Astrocyte (in vitro differentiated cells and primary cell): ENCODE measurements around the gene TAGAP. TPM values are rescaled to one million over a fixed set of nuclear protein-coding genes. Genes with fewer than 3 reads are reported as not detected.
A peak's percentile ranks its signal among the peaks of the same experiment; 100 is the strongest.

Experiments
- DNase-seq: peaks from one replicate; pipeline ENCODE4 v3.0.0-alpha.2; 2010; ENCODE audit warnings: low read depth
- FAIRE-seq: peaks from 2 replicates; lab custom pipeline; 2011; peaks lifted over from hg19 to GRCh38; lab: Jason Lieb, UNC
- H2AFZ ChIP-seq: 2 replicates; pipeline ENCODE4 v1.6.0; 2012; ENCODE audit warnings: low read depth, low read length, inconsistent platforms
- H3K27ac ChIP-seq: 2 replicates; pipeline ENCODE4 v1.5.1; 2011; ENCODE audit warnings: low read depth, low read length, inconsistent platforms
- H3K27me3 ChIP-seq: 2 replicates; pipeline ENCODE4 v1.6.0; 2011; ENCODE audit warnings: low read length, inconsistent platforms; ENCODE audit not compliant: insufficient read depth
- H3K36me3 ChIP-seq: 2 replicates; pipeline ENCODE4 v1.5.1; 2011; ENCODE audit warnings: low read length, inconsistent platforms; ENCODE audit not compliant: insufficient read depth
- H3K4me1 ChIP-seq: 2 replicates; pipeline ENCODE4 v1.5.1; 2011; ENCODE audit warnings: low read length, inconsistent platforms; ENCODE audit not compliant: insufficient read depth
- H3K4me2 ChIP-seq: 2 replicates; pipeline ENCODE4 v1.6.0; 2012; ENCODE audit warnings: low read length, inconsistent platforms
- H3K4me3 ChIP-seq: 2 replicates; pipeline ENCODE4 v1.5.1; 2011; ENCODE audit warnings: low read depth, mild to moderate bottlenecking, low read length, inconsistent platforms; ENCODE audit not compliant: insufficient read depth
- H3K79me2 ChIP-seq: 2 replicates; pipeline ENCODE4 v1.6.0; 2012; ENCODE audit warnings: mild to moderate bottlenecking, low read length, inconsistent platforms; ENCODE audit not compliant: insufficient read depth
- H3K9ac ChIP-seq: 2 replicates; pipeline ENCODE4 v1.6.0; 2012; ENCODE audit warnings: mild to moderate bottlenecking, low read length, inconsistent platforms
- H3K9me3 ChIP-seq: 2 replicates; pipeline ENCODE4 v1.5.1; 2012; ENCODE audit warnings: low read depth, mild to moderate bottlenecking, low read length, inconsistent platforms; ENCODE audit not compliant: insufficient read depth
- H4K20me1 ChIP-seq: 2 replicates; pipeline ENCODE4 v1.6.0; 2012; ENCODE audit warnings: low read length, inconsistent platforms; ENCODE audit not compliant: insufficient read depth
- H3K27ac Mint-ChIP-seq: one replicate; pipeline ENCODE4 v1.8.0; 2021; ENCODE audit warnings: mild to moderate bottlenecking, mixed read lengths; ENCODE audit not compliant: unreplicated experiment
- H3K27me3 Mint-ChIP-seq: one replicate; pipeline ENCODE4 v1.8.0; 2021; ENCODE audit warnings: low read depth, mixed read lengths; ENCODE audit not compliant: unreplicated experiment
- H3K36me3 Mint-ChIP-seq: one replicate; pipeline ENCODE4 v1.8.0; 2021; ENCODE audit warnings: low read depth, mixed read lengths; ENCODE audit not compliant: unreplicated experiment
- H3K4me1 Mint-ChIP-seq: one replicate; pipeline ENCODE4 v1.8.0; 2021; ENCODE audit warnings: low read depth, mixed read lengths; ENCODE audit not compliant: unreplicated experiment
- H3K4me3 Mint-ChIP-seq: one replicate; pipeline ENCODE4 v1.8.0; 2021; ENCODE audit warnings: mild to moderate bottlenecking, moderate library complexity, mixed read lengths; ENCODE audit not compliant: unreplicated experiment
- H3K9me3 Mint-ChIP-seq: one replicate; pipeline ENCODE4 v1.8.0; 2021; ENCODE audit warnings: mild to moderate bottlenecking, mixed read lengths; ENCODE audit not compliant: unreplicated experiment
- EZH2 ChIP-seq: IDR thresholded peaks from 2 replicates; pipeline ENCODE4 v1.6.1; 2012; ENCODE audit warnings: mild to moderate bottlenecking, low read length, inconsistent platforms; ENCODE audit not compliant: insufficient read depth
- total RNA-seq: library from RNA; stranded (reverse); gene quantifications from 2 replicates; pipeline ENCODE4 v1.2.1, GENCODE V29; 2021
- TF ChIP-seq, protein P1 (sequence below): IDR thresholded peaks from 2 replicates; pipeline ENCODE4 v1.5.1; 2011; ENCODE audit warnings: low read depth, mild to moderate bottlenecking, inconsistent platforms, low read length, moderate library complexity; ENCODE audit not compliant: insufficient read depth

The TAGAP gene
- total RNA-seq, 1 donor from 2014 or later = 0.11 TPM

DNA sequence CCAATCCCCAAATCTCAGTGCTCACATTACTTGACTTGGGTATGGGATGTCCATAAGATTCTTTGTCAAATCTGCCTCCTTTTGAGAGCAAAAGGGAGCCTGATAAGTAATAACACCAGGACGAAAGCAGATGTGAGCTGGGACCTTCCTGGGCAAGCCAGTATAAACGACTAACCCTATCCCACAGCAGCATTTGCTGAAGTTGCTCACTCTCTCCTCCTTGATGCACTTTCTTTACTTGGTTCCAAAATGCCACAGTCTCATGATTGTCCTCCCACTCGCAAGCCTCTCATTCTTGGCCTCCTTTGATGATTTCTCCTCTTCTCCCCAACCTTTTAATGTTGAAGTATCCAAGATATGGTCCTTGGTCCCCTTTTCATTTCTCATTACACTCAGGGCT, 44.7 kb upstream of the TAGAP start:
- FAIRE-seq (no peak), DNase-seq (no peak)
- no peaks in the 10 kb centered on the region for H3K9me3 Mint-ChIP-seq

DNA sequence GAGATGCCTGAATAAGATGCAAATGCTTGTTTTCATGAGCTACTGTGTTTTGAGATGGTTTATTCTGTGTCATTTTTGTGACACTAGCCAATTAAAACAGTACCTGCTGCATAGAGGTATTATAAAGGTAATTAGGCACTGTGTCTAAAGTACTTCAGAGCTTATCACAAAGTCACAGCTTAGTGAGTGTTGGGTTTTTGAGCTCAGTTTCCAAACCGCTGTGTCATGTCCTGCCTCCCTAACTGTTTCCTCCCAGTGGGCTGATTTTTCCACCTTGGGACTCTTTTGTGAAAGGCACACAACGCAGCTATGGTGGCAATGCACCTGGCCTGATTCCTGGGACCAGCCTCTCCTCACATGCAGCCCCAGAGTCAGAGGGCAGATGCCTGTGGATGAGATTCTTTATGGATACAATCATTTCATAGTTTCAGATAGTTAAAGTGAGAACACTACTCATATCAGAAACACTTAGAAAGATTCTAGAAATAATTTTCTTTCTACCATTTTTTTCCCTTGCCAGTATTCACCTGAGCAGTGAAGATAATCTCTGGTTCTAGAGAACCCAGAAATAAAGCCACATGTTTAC, 41.3 kb upstream of the TAGAP start:
- Mint-ChIP-seq H3K9me3 (no peaks in the 10 kb centered on the region), H3K4me3 (no peak overlapping the region), H3K36me3 (no peaks in the 10 kb centered on the region), H3K27ac (peak overlapping the region; percentile 94), H3K27me3 (peaks cover 5% of the 10 kb centered on the region), H3K4me1 (peaks cover 18% of the 10 kb centered on the region)
- Histone ChIP-seq H3K9ac (no peak overlapping the region), H3K27me3 (no peaks in the 10 kb centered on the region), H3K4me1 (no peaks in the 10 kb centered on the region), H3K4me3 (no peak overlapping the region), H3K27ac (no peak overlapping the region), H3K36me3 (no peaks in the 10 kb centered on the region), H4K20me1 (no peaks in the 10 kb centered on the region), H3K79me2 (no peaks in the 10 kb centered on the region), H2AFZ (no peak overlapping the region), H3K4me2 (no peak overlapping the region), H3K9me3 (no peaks in the 10 kb centered on the region)
- TF ChIP-seq, protein P1, sequence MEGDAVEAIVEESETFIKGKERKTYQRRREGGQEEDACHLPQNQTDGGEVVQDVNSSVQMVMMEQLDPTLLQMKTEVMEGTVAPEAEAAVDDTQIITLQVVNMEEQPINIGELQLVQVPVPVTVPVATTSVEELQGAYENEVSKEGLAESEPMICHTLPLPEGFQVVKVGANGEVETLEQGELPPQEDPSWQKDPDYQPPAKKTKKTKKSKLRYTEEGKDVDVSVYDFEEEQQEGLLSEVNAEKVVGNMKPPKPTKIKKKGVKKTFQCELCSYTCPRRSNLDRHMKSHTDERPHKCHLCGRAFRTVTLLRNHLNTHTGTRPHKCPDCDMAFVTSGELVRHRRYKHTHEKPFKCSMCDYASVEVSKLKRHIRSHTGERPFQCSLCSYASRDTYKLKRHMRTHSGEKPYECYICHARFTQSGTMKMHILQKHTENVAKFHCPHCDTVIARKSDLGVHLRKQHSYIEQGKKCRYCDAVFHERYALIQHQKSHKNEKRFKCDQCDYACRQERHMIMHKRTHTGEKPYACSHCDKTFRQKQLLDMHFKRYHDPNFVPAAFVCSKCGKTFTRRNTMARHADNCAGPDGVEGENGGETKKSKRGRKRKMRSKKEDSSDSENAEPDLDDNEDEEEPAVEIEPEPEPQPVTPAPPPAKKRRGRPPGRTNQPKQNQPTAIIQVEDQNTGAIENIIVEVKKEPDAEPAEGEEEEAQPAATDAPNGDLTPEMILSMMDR = no peak
- no peak for TF ChIP-seq EZH2
- no peak for FAIRE-seq
- no peak for DNase-seq

More for the DNA sequence above, 44.7 kb upstream of the TAGAP start:
- no peak overlapping the region for H3K27ac Mint-ChIP-seq
- no peaks in the 10 kb centered on the region for H3K79me2 ChIP-seq
- no peak overlapping the region for H2AFZ ChIP-seq
- TF ChIP-seq EZH2 = no peak
- TF ChIP-seq, protein P1 = no peak
- no peak overlapping the region for H3K4me3 ChIP-seq
- H4K20me1 ChIP-seq = no peaks in the 10 kb centered on the region
- H3K4me2 ChIP-seq = no peak overlapping the region
- no peaks in the 10 kb centered on the region for H3K27me3 ChIP-seq
- H3K9me3 ChIP-seq = no peaks in the 10 kb centered on the region
- no peak overlapping the region for H3K9ac ChIP-seq
- H3K27me3 Mint-ChIP-seq = peaks cover 5% of the 10 kb centered on the region
- no peak overlapping the region for H3K4me3 Mint-ChIP-seq
- peaks cover 25% of the 10 kb centered on the region for H3K4me1 Mint-ChIP-seq
- no peaks in the 10 kb centered on the region for H3K4me1 ChIP-seq
- no peaks in the 10 kb centered on the region for H3K36me3 Mint-ChIP-seq
- H3K36me3 ChIP-seq = no peaks in the 10 kb centered on the region
- H3K27ac ChIP-seq = no peak overlapping the region

DNA sequence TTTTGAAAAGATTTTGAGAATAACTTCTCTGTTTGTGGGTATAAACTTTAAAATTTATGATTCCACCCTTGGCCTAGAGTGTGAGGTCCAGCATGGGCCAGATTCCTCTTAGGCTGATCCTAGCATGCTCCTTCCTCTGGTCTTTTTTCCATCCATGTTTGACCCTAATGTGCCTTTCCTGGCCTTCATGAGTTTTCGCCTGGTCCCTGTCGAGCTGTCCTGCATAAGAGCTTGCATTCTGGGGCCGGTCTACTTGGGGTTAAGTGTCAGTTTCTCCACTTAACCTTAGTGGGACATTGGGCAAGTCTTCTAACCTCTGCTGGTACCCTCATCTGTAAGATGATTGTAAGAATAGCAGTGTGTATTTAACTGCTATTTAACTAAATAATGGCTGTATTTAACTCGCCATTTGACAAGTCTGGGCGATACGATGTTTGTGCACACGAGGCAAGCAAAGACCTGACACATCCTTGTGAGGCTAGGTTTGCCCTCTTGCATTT, 40.7 kb upstream of the TAGAP start:
- Histone ChIP-seq H3K9me3 (no peaks in the 10 kb centered on the region), H3K79me2 (no peaks in the 10 kb centered on the region), H3K9ac (no peak overlapping the region), H3K27me3 (no peaks in the 10 kb centered on the region), H2AFZ (no peak overlapping the region), H3K4me1 (no peaks in the 10 kb centered on the region), H4K20me1 (no peaks in the 10 kb centered on the region), H3K4me3 (no peak overlapping the region), H3K27ac (no peak overlapping the region), H3K36me3 (no peaks in the 10 kb centered on the region), H3K4me2 (no peak overlapping the region)
- H3K27ac Mint-ChIP-seq = peak overlapping the region; percentile 94
- H3K9me3 Mint-ChIP-seq = no peaks in the 10 kb centered on the region
- H3K4me1 Mint-ChIP-seq = peaks cover 18% of the 10 kb centered on the region
- TF ChIP-seq, protein P1 = no peak
- no peak for TF ChIP-seq EZH2
- no peaks in the 10 kb centered on the region for H3K36me3 Mint-ChIP-seq
- H3K4me3 Mint-ChIP-seq = peak overlapping the region; percentile 7
- no peak for FAIRE-seq
- H3K27me3 Mint-ChIP-seq = peaks cover 3% of the 10 kb centered on the region
- no peak for DNase-seq
